Spleen (tissue), 13 donors: ENCODE measurements around the gene NRXN2. TPM values are rescaled to one million over a fixed set of nuclear protein-coding genes. Genes with fewer than 3 reads are reported as not detected.

Experiments
- DNase-seq: peaks from one replicate; pipeline ENCODE4 v3.0.0-alpha.2; 2020
- H3K27ac ChIP-seq, 8 donors: fragments of 200-600 bp; sonication (generic) in 7 of 8; 1 replicate in 4 of 8; 2 replicates in 4 of 8; pipeline versions ENCODE4 v1.5.0 to v1.8.0; 2016 to 2021; ENCODE audit warnings: inconsistent platforms in 4 of 8, mild to moderate bottlenecking in 4 of 8, moderate library complexity in 1 of 8
- H3K27me3 ChIP-seq, 7 donors: fragments of 200-600 bp; sonication (generic) in 6 of 7; replicated peaks in 1 of 7; 1 replicate in 4 of 7; 2 replicates in 3 of 7; pipeline versions ENCODE4 v1.5.0 to v1.8.0; 2016 to 2021; ENCODE audit warnings: inconsistent platforms in 3 of 7, mild to moderate bottlenecking in 1 of 7
- H3K36me3 ChIP-seq, 6 donors: fragments of 200-600 bp; sonication (generic) in 5 of 6; 1 replicate in 4 of 6; 2 replicates in 2 of 6; pipeline versions ENCODE4 v1.5.0 to v1.8.0; 2016 to 2021; ENCODE audit warnings: inconsistent platforms in 2 of 6
- H3K4me1 ChIP-seq, 6 donors: fragments of 200-600 bp; sonication (generic) in 5 of 6; 1 replicate in 3 of 6; 2 replicates in 3 of 6; pipeline versions ENCODE4 v1.5.0 to v1.8.0; 2016 to 2021; ENCODE audit warnings: inconsistent platforms in 3 of 6
- H3K4me3 ChIP-seq, 8 donors: fragments of 200-600 bp; sonication (generic) in 7 of 8; 1 replicate in 4 of 8; 2 replicates in 4 of 8; pipeline versions ENCODE4 v1.5.0 to v1.8.0; 2016 to 2021; ENCODE audit warnings: inconsistent platforms in 4 of 8, mild to moderate bottlenecking in 4 of 8, moderate library complexity in 2 of 8
- H3K9me3 ChIP-seq, 8 donors: fragments of 200-600 bp; sonication (generic) in 7 of 8; 1 replicate in 4 of 8; 2 replicates in 4 of 8; pipeline versions ENCODE4 v1.5.0 to v1.8.0; 2016 to 2021; ENCODE audit warnings: inconsistent platforms in 4 of 8
- POLR2A ChIP-seq, 3 donors: fragments of 450-650 bp; IDR thresholded peaks; one replicate each; pipeline ENCODE4 v1.5.1; 2017; ENCODE audit warnings: antibody characterized with exemption in 3 of 3, mild to moderate bottlenecking in 1 of 3
- POLR2AphosphoS5 ChIP-seq, 3 donors: sonication (generic); formaldehyde crosslinking; IDR thresholded peaks; one replicate each; pipeline ENCODE4 v1.5.1; 2017; ENCODE audit warnings: antibody characterized with exemption in 3 of 3
- WGBS, 5 donors: extraction: QIAGEN DNeasy Blood & Tissue Kit in 3 of 5; methylation state at CpG; one replicate each; pipeline versions ENCODE4 v1.1.5 to v1.1.7; 2013 to 2018; 5-methylcytosine and 5-hydroxymethylcytosine counted together
- intact Hi-C: fragments of 100-400 bp; cut with DNase I; formaldehyde crosslinking; loops from one replicate; pipeline ENCODE4 v1.15.0; 2023; ENCODE audit warnings: low total_unique reads
- long read RNA-seq, 2 donors: transcript quantifications; one replicate each; lab custom pipeline, GENCODE V29; 2026
- polyA plus RNA-seq, 3 donors: library from polyadenylated mRNA; stranded (reverse); fragments of 200-250 nt; gene quantifications; one replicate each; pipeline ENCODE4 v1.2.1, GENCODE V29; 2013
- total RNA-seq, 7 donors: library from RNA; depleted of rRNA in 3 of 7; stranded (reverse); fragments of >200 nt in 3 of 7; fragmentation: NEBNext Ultra II Directional in 4 of 7; extraction: Animal tissue kit (Norgen Biotek cat#: 25700) in 4 of 7; gene quantifications; one replicate each; pipeline versions ENCODE4 v1.1.0 to v1.2.1, GENCODE V29; 2016 to 2021
- TF ChIP-seq, protein P1 (sequence below), 11 experiments: fragments of 200-600 bp in 7 of 11; fragments of 450-650 bp in 4 of 11; sonication (generic) in 4 of 11; IDR thresholded peaks in 8 of 11; conservative IDR thresholded peaks in 3 of 11; 1 replicate in 7 of 11; 2 replicates in 4 of 11; pipeline versions ENCODE4 v1.4.0 to v1.8.0; 2016 to 2021; ENCODE audit warnings: antibody characterized with exemption in 11 of 11, inconsistent platforms in 4 of 11, mild to moderate bottlenecking in 1 of 11
- donor health status: healthy with polysubstance abuse.
- donor health status: DM: no; HTN: no; CAD: no; lungs with moderate emphysema.
- donor health status: DM: no; HTN: no; CAD: no.
- donor health status: Bipolar disorder and iron deficiency.
- donor health status: healthy.
- donor health status: DM: no; HTN: no; CAD: no.
- donor health status: DM: yes; HTN: yes; CAD: no.

NRXN2 gene
- total RNA-seq (10 to 100 TPM in 1 of 7 donors, 1 to 10 TPM in 6; 2.2 to 12.9 (median 3.3) TPM), polyA plus RNA-seq (1 to 10 TPM in 1 of 3 donors, under 1 TPM in 2; 0.59 to 1.4 (median 0.61) TPM)
- long read RNA-seq, donor 1, partial matches to known transcripts: 0 of 1 reads
- long read RNA-seq, donor 1, other reads (novel, unspliced or antisense): 0 of 1 reads
- long read RNA-seq, donor 2: 0 reads

DNA sequence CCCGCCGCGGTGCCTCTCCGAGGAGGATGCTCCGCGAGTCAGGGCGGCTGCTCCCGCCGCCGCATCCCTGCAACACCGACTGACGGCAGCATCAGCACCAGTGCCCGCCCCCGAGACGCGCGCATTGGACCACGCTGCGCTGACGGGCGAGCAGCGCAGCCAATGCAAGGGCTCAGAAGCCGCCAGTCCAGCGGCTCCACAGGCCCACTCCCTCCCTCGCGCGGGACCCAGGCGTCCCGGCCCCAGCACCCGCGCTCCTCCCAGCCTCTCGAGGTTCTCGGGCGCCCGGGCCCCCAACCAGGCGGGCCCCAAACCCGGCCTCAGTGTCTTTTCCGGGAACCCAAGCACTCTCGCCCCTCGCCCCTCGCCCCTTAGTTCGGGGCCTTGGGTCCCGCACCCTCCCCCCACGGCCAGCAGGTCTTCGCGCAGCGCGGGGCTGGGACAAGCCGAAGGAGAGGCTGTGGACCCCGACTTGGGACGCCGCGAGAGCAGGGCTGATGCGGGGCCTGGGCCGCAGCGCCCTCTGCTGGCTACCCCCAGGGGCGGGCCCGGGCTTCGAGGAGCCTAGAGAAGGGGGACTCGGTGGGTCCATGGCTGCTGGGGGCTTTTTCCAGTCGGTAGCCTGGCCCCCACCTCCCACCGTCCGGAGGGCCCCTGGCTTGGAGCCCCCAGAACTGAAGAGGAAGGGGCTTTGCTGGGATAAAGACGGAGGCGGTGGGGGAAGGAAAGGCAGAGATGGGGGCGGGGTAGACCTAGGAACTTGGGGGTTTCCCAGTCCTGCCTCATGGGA, at the start of gene NRXN2:
NRXN2 (minus strand) TSS at position 81 of the 790 bp plus-strand sequence. CDS start 9,498 bp downstream, outside the sequence.
- intact Hi-C loops: no loop called here
- TF ChIP-seq POLR2A (IDR thresholded peaks at IDR 0.05): no peak
- TF ChIP-seq POLR2AphosphoS5 (IDR thresholded peaks at IDR 0.05): peak; percentile 51 to 89 (median 67)
- TF ChIP-seq, protein P1, sequence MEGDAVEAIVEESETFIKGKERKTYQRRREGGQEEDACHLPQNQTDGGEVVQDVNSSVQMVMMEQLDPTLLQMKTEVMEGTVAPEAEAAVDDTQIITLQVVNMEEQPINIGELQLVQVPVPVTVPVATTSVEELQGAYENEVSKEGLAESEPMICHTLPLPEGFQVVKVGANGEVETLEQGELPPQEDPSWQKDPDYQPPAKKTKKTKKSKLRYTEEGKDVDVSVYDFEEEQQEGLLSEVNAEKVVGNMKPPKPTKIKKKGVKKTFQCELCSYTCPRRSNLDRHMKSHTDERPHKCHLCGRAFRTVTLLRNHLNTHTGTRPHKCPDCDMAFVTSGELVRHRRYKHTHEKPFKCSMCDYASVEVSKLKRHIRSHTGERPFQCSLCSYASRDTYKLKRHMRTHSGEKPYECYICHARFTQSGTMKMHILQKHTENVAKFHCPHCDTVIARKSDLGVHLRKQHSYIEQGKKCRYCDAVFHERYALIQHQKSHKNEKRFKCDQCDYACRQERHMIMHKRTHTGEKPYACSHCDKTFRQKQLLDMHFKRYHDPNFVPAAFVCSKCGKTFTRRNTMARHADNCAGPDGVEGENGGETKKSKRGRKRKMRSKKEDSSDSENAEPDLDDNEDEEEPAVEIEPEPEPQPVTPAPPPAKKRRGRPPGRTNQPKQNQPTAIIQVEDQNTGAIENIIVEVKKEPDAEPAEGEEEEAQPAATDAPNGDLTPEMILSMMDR (IDR thresholded peaks at IDR 0.05 in 8 of 11, conservative IDR thresholded peaks at IDR 0.05 in 3 of 11): peak; percentile 86 to 98 (median 93)
- peaks cover 6 to 48% (median 20%) of the 10 kb centered on the region in 6 donors for H3K4me1 ChIP-seq
- no peaks in the 10 kb centered on the region for H3K9me3 ChIP-seq
- H3K27me3 ChIP-seq: peaks cover 0 to 49% (median 22%) of the 10 kb centered on the region in 7 donors
- H3K4me3 ChIP-seq: peak within 1 kb of the TSS; percentile 65 to 92 (median 77)
- WGBS, 5 donors: 1 to 8% (median 2%) methylated on average over 11 to 66 of the region's 66 CpGs
- peak within 1 kb of the TSS; percentile 45 to 89 (median 81) for H3K27ac ChIP-seq
- DNase-seq: peak; percentile 95
- H3K36me3 ChIP-seq: peaks cover 0 to 26% (median 13%) of the 10 kb centered on the region in 6 donors

DNA sequence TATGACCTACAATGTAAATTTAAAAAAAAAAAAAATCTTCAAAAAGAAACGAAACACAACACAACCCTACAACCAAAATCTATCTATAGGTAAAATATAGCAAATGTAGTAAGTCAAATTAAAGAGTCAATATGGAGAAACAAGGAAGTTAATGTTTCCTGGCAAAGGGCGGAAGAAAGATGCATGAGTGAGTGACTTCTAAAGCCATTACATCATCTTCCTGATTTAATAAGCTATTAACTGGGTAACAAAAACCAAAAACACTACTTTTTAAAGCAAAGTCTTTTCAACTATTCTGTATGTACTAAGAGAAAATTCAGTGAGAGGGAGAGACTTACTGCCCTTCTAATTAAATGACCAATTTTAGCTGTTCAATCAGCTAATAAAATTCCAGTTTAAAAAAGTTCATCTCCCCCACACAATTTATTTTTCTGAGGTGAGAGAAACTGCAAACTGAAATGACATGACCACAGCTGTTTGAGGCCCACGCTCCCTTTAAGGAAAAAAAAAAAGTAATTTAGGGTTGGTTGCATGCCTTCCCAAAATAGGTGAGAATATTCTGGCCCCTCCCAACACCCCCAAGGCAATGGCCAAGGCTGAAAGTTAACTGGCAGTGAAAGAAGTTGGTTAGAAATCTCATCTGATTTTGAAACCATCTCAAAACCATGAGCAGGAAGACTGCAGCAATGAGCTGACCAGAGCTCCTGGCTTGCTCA, 49.5 kb upstream of the NRXN2 start:
- Histone ChIP-seq H3K9me3 (no peaks in the 10 kb centered on the region), H3K27me3 (no peaks in the 10 kb centered on the region), H3K4me3 (peak overlapping the region in 4 of 8 donors; percentile 4 to 45 (median 7)), H3K36me3 (peaks cover 11 to 100% (median 89%) of the 10 kb centered on the region in 6 donors), H3K27ac (peak overlapping the region; percentile 67 to 100 (median 92)), H3K4me1 (peaks cover 72 to 100% (median 92%) of the 10 kb centered on the region in 6 donors)
- TF ChIP-seq POLR2A (IDR thresholded peaks at IDR 0.05): no peak
- TF ChIP-seq POLR2AphosphoS5 (IDR thresholded peaks at IDR 0.05): peak in 1 of 3 donors; percentile 28
- TF ChIP-seq, protein P1 (IDR thresholded peaks at IDR 0.05 in 8 of 11, conservative IDR thresholded peaks at IDR 0.05 in 3 of 11): no peak
- intact Hi-C loops: no loop called here
- DNase-seq: no peak
- WGBS, 5 donors: 19 to 38% (median 23%) methylated on average over 3 of the region's 3 CpGs

DNA sequence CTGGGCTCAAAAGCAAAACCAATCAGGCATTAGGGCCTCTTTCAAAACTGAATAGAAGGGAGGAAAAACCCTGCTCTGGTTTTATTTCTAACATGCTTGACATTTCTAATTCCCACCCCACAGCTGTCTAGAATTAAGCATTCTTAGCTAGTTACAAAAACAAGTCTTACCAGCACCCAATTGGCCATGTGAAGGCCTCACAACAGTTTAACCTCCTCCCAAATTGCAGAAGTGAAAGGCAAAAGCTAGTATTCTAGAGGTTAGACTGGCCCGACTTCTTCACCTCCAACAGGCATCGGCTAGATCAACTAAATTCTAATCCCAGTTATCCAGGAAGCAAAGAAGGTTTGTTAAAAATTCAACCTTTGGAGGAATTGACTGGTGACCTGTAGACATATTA, 48.9 kb upstream of the NRXN2 start:
- Histone ChIP-seq H3K36me3 (peaks cover 13 to 100% (median 95%) of the 10 kb centered on the region in 6 donors), H3K9me3 (no peaks in the 10 kb centered on the region), H3K4me1 (peaks cover 74 to 100% (median 93%) of the 10 kb centered on the region in 6 donors), H3K27ac (peak overlapping the region; percentile 67 to 100 (median 92)), H3K4me3 (peak overlapping the region in 4 of 8 donors; percentile 4 to 45 (median 7)), H3K27me3 (no peaks in the 10 kb centered on the region)
- intact Hi-C loops: no loop called here
- peak in 1 of 3 donors; percentile 46 for TF ChIP-seq POLR2AphosphoS5 (IDR thresholded peaks at IDR 0.05)
- no peak for TF ChIP-seq POLR2A (IDR thresholded peaks at IDR 0.05)
- 42 to 61% (median 49%) methylated on average over 2 of the region's 2 CpGs for WGBS, 5 donors
- DNase-seq: no peak

DNA sequence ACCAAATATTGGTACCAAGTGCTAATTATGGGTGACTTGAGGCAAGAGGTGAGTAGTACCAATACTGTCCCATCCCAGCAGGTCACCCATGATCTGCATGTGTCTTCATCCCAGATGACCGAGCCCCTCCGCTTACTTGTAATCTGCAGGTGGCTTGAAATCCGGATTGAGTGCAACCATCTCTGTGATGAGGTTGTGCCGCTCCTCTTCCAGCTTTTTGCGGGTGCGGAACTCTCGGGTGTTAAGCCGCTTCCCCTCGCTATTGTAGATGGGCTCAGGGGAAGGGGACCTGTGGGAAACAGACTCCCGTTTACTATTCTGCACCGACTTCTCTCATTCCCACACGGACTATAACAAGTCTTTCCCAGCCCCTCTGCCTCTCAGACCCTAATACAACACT, 47.1 kb upstream of the NRXN2 start:
- TF ChIP-seq POLR2AphosphoS5 (IDR thresholded peaks at IDR 0.05) (peak in 2 of 3 donors; percentile 52 to 60), POLR2A (IDR thresholded peaks at IDR 0.05) (no peak)
- H3K36me3 ChIP-seq: peaks cover 11 to 100% (median 98%) of the 10 kb centered on the region in 6 donors
- DNase-seq: peak; percentile 49

More for the DNA sequence above, 47.1 kb upstream of the NRXN2 start:
- H3K27ac ChIP-seq: peak overlapping the region in 3 of 8 donors; percentile 82 to 100 (median 91)
- no peaks in the 10 kb centered on the region for H3K9me3 ChIP-seq
- H3K4me3 ChIP-seq: no peak overlapping the region
- no peaks in the 10 kb centered on the region for H3K27me3 ChIP-seq
- 92 to 96% (median 94%) methylated on average over 12 of the region's 12 CpGs for WGBS, 5 donors
- H3K4me1 ChIP-seq: peaks cover 61 to 100% (median 90%) of the 10 kb centered on the region in 6 donors
- intact Hi-C loops: no loop called here
